ENCODE data around the gene ARFRP1. TPM values are rescaled to one million over a fixed set of nuclear protein-coding genes. Genes with fewer than 3 reads are reported as not detected.
A peak's percentile ranks its signal among the peaks of the same experiment; 100 is the strongest.

The ARFRP1 gene
- total RNA-seq, 1 donor from 2014 or later: 51.0 TPM

DNA sequence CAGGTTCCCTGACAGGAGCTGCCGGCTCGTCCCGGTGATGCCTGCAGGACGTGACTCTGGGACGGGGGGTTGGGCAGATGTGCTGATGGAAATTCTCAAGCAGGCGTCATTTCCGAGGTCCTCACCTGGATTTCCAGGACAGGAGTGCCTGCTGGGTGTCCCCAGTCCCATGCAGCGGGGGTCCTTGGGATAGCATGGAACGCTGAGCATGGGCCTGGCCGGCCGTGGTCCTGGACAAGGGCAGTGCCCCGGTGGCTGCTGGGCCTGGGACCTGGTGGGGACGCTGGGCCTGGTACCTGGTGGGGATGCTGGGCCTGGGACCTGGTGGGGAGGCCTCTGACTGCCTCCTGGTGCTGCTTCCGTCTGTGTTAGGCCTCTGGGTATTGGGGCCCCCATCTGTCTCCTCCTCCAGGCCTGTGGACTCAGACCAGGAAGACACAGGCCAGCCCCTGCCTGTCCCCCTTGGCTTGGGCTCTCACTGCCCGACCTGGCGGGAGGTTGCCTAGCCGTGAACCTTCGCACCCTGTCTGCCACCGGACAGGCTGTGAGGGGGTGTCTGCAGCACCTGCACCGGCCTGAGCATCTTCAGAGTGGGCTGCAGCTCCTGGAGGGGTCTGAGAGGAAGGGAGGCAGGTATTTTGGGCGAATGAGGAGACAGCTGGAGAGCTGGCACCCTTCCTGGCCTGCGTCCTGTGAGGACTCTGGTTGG is 43.5 kb downstream of the ARFRP1 start:
- TF ChIP-seq, protein P1, sequence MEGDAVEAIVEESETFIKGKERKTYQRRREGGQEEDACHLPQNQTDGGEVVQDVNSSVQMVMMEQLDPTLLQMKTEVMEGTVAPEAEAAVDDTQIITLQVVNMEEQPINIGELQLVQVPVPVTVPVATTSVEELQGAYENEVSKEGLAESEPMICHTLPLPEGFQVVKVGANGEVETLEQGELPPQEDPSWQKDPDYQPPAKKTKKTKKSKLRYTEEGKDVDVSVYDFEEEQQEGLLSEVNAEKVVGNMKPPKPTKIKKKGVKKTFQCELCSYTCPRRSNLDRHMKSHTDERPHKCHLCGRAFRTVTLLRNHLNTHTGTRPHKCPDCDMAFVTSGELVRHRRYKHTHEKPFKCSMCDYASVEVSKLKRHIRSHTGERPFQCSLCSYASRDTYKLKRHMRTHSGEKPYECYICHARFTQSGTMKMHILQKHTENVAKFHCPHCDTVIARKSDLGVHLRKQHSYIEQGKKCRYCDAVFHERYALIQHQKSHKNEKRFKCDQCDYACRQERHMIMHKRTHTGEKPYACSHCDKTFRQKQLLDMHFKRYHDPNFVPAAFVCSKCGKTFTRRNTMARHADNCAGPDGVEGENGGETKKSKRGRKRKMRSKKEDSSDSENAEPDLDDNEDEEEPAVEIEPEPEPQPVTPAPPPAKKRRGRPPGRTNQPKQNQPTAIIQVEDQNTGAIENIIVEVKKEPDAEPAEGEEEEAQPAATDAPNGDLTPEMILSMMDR (IDR thresholded peaks at IDR 0.05; ENCODE audit: unreplicated experiment): no peak
- Mint-ChIP-seq H3K36me3 (ENCODE audit: insufficient read depth) (peaks cover 5% of the 10 kb centered on the region), H3K4me3 (ENCODE audit: low read depth) (no peak overlapping the region), H3K4me1 (ENCODE audit: low read depth) (peaks cover 5% of the 10 kb centered on the region), H3K27me3 (no peaks in the 10 kb centered on the region), H3K27ac (no peak overlapping the region), H3K9me3 (ENCODE audit: low read depth) (no peaks in the 10 kb centered on the region)
- DNase-seq (ENCODE audit: low spot score, unreplicated experiment): no peak

DNA sequence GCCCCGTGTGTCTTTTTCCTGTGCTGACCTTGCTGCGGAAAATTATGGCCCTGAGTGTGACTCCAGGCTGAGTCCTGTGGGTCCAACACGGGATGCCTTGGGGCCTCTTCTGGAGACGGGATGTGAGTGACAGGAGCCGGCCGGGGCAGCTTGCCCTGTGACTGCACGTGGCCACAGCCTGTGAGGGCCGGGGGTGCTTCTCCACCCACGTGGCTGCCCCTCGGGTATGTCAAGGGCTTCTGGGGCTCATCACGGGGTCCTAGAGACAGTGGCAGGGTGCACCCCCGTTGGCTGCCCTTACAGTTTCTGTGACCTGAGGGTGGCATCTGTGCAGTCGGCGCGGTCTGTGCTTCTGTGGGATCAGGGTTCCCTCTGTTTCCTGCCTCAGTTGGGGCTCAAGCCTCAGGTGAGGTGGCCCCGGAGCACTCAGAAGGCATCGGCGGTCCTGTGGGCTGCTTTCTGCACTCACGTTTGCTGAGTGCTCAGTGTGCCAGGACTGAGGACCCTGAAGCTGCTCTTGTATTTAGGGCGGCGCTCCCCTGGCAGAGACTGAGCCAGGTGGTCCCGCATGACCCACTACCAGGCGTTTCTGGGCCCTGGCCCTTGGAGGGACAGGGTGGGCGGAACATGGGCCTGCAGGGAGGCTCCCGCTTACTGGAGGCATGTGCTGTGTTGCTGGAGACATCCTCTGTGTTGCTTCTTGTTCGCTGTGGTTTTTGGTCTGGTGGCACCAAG is 44.3 kb downstream of the ARFRP1 start:
- H3K4me3 Mint-ChIP-seq (ENCODE audit: low read depth): no peak overlapping the region
- no peaks in the 10 kb centered on the region for H3K9me3 Mint-ChIP-seq (ENCODE audit: low read depth)
- no peak for DNase-seq (ENCODE audit: low spot score, unreplicated experiment)
- H3K27ac Mint-ChIP-seq: no peak overlapping the region
- peaks cover 11% of the 10 kb centered on the region for H3K4me1 Mint-ChIP-seq (ENCODE audit: low read depth)
- no peaks in the 10 kb centered on the region for H3K27me3 Mint-ChIP-seq
- H3K36me3 Mint-ChIP-seq (ENCODE audit: insufficient read depth): peaks cover 5% of the 10 kb centered on the region
- TF ChIP-seq, protein P1 (IDR thresholded peaks at IDR 0.05; ENCODE audit: unreplicated experiment): no peak

DNA sequence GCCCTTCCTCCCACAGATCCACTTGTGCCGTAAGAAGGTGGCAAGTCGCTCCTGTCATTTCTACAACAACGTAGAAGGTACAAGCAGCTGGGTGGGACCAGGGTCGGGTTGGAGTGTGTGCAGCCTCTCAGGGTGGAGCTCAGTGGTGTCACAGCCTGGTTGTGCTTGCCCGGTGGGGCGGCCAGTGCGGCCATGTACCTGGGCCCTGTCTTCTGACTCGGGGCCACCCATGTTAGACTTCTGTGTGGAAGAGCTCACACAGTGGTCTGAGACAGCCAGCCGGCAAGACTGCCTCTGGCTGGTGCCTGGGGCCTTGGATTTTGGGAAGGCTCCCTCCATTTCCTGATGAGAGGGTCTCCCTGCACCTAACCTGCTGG is 45.0 kb downstream of the ARFRP1 start:
- H3K4me3 Mint-ChIP-seq (ENCODE audit: low read depth): no peak overlapping the region
- no peak overlapping the region for H3K27ac Mint-ChIP-seq
- H3K36me3 Mint-ChIP-seq (ENCODE audit: insufficient read depth): peaks cover 3% of the 10 kb centered on the region
- H3K9me3 Mint-ChIP-seq (ENCODE audit: low read depth): no peaks in the 10 kb centered on the region
- H3K27me3 Mint-ChIP-seq: no peaks in the 10 kb centered on the region
- DNase-seq (ENCODE audit: low spot score, unreplicated experiment): no peak
- H3K4me1 Mint-ChIP-seq (ENCODE audit: low read depth): peaks cover 15% of the 10 kb centered on the region
- TF ChIP-seq, protein P1 (IDR thresholded peaks at IDR 0.05; ENCODE audit: unreplicated experiment): no peak

DNA sequence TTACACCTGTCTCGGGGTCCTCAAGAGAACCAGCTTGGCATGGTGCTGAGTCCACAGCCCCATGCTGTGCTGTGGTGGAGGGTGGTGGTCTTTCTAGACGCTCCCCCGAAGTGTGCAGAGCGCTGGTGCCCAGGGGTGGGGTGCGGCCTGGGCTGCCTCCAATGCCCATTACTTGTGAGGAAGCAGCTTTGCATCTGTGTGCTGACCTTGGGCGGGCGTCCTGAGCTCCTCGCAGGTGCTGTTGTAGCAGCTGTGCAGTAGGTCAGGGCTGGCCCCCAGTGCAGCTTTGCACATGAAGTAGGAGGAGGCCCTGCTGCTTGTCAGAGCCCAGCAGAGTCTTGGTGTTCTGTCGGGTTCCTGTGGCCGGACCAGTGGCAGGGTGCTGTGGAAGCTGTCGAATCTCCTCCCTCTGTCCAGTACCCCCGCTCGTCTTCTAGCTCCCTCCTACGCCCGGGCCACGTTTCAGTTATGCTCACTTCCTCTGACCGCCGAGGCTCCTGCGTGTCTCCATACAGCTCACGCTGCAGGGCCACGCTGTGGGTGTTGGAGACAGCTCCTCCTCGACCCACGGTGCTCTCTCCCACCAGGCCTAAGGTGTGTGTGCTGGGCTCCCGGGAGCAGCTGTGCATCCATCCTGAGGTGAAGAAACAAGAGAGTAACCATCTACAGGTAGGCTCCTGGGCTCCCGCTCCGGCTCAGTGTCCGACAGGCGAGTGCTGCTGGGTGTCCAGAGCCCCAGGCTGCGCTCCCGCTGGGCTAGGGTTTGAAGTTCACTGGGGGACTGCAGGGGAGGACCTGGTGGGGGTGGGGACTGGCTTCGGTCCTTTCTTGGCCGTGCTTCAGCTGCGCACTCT is 45.6 kb downstream of the ARFRP1 start:
- Mint-ChIP-seq H3K27me3 (no peaks in the 10 kb centered on the region), H3K4me1 (ENCODE audit: low read depth) (peaks cover 15% of the 10 kb centered on the region), H3K27ac (peak overlapping the region; percentile 60), H3K9me3 (ENCODE audit: low read depth) (no peaks in the 10 kb centered on the region), H3K4me3 (ENCODE audit: low read depth) (no peak overlapping the region), H3K36me3 (ENCODE audit: insufficient read depth) (peaks cover 3% of the 10 kb centered on the region)
- DNase-seq (ENCODE audit: low spot score, unreplicated experiment): no peak
- TF ChIP-seq, protein P1 (IDR thresholded peaks at IDR 0.05; ENCODE audit: unreplicated experiment): no peak

DNA sequence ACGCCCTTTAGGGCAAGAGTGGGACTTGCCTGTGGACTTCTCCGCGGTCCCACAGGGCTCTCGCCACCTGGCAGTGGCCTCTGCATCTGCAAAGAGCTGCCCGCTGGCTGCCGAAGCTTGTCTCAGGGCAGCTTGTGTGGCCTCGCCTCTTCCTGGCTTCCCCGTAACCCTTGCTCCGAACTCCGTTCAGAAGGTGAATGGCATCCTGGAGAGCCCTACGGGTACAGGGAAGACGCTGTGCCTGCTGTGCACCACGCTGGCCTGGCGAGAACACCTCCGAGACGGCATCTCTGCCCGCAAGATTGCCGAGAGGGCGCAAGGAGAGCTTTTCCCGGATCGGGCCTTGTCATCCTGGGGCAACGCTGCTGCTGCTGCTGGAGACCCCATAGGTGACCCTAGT is 46.7 kb downstream of the ARFRP1 start:
- TF ChIP-seq, protein P1 (IDR thresholded peaks at IDR 0.05; ENCODE audit: unreplicated experiment): no peak
- no peaks in the 10 kb centered on the region for H3K9me3 Mint-ChIP-seq (ENCODE audit: low read depth)
- H3K4me3 Mint-ChIP-seq (ENCODE audit: low read depth): no peak overlapping the region
- no peak overlapping the region for H3K27ac Mint-ChIP-seq
- DNase-seq (ENCODE audit: low spot score, unreplicated experiment): no peak
- peaks cover 15% of the 10 kb centered on the region for H3K4me1 Mint-ChIP-seq (ENCODE audit: low read depth)
- no peaks in the 10 kb centered on the region for H3K27me3 Mint-ChIP-seq
- H3K36me3 Mint-ChIP-seq (ENCODE audit: insufficient read depth): peaks cover 1% of the 10 kb centered on the region

All from progenitor cell of endocrine pancreas (in vitro differentiated cells).